Omental fat pad (tissue), 4 donors: ENCODE data around the gene TNS1. TPM values are rescaled to one million over a fixed set of nuclear protein-coding genes. Genes with fewer than 3 reads are reported as not detected.

ENCODE experiments used
- ATAC-seq: fragments of 150-250 bp; one replicate; pipeline ENCODE4 v1.9.1; 2016; ENCODE audit warnings: mild to moderate bottlenecking, moderate library complexity; ENCODE audit not compliant: low FRiP score
- DNase-seq: peaks from one replicate; pipeline ENCODE4 v3.0.0-alpha.2; 2019; ENCODE audit warnings: low spot score
- total RNA-seq, 4 donors: library from RNA; depleted of rRNA; stranded (reverse); fragments of >200 nt; gene quantifications; one replicate each; pipeline ENCODE4 v1.1.0, GENCODE V29; 2016
- TF ChIP-seq, protein P1 (sequence below), 3 donors: fragments of 450-650 bp; IDR thresholded peaks; one replicate each; pipeline ENCODE4 v1.5.1; 2016 to 2017; ENCODE audit warnings: antibody characterized with exemption in 3 of 3, mild to moderate bottlenecking in 3 of 3, moderate library complexity in 2 of 3

The TNS1 gene
- total RNA-seq, 4 donors from 2014 or later: 135 to 453 (median 361) TPM

DNA sequence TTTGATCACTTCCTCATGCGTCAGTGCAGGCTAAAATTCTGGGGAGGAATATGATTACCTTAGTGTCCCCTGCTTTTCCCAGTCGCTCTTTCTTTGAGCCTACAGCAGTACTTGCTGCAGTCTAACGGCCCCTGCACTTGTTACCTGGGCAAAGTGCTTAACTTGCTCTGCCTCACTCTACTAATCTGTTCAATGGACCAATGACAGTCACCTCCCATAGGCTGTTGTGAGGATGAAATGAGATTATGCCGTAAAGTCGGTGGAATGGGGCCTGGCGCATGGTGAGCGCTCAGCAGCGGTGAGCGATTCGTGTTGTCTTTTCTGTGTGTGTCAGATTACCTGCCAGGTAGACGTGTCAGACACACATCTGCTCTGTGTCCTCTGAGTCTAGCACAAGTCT is 5.3 kb downstream of the TNS1 start:
- ATAC-seq (no peak), DNase-seq (no peak)
- TF ChIP-seq, protein P1, sequence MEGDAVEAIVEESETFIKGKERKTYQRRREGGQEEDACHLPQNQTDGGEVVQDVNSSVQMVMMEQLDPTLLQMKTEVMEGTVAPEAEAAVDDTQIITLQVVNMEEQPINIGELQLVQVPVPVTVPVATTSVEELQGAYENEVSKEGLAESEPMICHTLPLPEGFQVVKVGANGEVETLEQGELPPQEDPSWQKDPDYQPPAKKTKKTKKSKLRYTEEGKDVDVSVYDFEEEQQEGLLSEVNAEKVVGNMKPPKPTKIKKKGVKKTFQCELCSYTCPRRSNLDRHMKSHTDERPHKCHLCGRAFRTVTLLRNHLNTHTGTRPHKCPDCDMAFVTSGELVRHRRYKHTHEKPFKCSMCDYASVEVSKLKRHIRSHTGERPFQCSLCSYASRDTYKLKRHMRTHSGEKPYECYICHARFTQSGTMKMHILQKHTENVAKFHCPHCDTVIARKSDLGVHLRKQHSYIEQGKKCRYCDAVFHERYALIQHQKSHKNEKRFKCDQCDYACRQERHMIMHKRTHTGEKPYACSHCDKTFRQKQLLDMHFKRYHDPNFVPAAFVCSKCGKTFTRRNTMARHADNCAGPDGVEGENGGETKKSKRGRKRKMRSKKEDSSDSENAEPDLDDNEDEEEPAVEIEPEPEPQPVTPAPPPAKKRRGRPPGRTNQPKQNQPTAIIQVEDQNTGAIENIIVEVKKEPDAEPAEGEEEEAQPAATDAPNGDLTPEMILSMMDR (IDR thresholded peaks at IDR 0.05): no peak

DNA sequence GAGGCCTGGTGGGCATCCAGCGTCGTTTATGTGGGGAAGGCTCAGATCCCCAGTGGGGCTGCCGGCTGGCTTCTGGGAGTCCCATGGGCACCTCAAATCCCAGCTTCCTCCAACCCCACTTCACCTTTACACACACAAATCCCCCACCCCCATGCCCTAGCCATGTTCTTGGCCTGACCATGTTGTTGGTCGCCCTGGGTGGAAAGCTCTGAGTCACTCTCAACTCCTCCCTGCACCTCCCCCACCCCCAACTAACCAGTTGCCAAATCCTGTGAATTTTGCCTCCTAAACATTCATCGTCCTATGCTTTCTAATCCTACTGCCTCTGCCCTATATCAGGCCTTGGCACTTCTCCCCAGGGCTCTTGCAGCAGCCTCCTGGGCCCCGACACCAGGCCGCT is 6.4 kb downstream of the TNS1 start:
- TF ChIP-seq, protein P1 (IDR thresholded peaks at IDR 0.05): no peak
- peak; percentile 54 for DNase-seq
- peak; percentile 68 for ATAC-seq

DNA sequence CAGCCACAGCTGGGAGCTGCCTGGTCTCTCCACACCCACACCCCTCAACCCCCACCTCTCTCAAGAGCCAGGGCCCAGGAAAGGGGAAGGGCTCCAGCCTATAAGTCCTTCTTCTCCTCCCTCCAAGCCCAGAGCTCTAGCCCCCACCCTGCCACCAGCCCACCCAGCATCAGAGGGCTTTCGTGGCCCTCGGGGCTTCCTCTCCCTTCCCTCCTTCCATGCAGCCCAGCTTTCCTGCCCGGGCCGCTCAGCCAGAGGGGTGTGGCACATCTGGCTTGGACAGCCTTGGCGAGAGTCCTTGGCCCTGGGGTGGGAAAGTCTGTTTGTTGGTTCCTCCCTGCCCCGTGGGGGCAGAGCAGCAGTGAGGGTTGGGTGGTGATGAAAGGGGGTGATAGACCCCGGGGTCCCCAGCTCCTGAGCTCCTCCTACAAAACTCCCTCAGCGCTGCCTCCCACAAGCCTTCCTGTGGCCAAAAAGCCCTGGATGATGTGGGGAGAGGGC is 7.0 kb downstream of the TNS1 start:
- DNase-seq (no peak), ATAC-seq (peak; percentile 30)
- TF ChIP-seq, protein P1 (IDR thresholded peaks at IDR 0.05): no peak

DNA sequence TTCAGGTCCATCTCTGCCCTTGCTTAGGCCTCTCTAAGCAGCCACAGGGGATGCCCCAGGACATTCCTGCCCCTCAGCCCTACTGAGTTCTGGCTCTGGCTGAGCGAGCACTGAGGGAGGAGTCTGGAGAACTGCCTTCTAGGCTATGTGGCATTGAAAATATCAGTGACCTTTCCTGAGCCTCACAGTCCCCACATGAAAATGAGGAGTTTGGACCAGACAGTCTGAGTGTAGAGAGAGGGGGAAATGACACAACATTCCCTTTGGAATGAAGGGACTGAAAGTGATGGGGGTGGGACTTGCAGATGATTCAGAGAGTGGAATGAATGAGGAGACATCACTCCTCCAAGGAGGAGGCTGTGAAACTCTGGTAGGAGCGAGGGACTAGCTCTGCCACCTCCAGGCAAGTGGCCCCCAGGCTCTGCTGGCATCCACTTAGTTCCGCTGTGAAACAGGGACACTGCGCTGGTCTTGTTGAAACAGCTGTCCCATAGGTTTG is 8.0 kb downstream of the TNS1 start:
- TF ChIP-seq, protein P1 (IDR thresholded peaks at IDR 0.05): no peak
- DNase-seq: no peak
- ATAC-seq: peak; percentile 48

DNA sequence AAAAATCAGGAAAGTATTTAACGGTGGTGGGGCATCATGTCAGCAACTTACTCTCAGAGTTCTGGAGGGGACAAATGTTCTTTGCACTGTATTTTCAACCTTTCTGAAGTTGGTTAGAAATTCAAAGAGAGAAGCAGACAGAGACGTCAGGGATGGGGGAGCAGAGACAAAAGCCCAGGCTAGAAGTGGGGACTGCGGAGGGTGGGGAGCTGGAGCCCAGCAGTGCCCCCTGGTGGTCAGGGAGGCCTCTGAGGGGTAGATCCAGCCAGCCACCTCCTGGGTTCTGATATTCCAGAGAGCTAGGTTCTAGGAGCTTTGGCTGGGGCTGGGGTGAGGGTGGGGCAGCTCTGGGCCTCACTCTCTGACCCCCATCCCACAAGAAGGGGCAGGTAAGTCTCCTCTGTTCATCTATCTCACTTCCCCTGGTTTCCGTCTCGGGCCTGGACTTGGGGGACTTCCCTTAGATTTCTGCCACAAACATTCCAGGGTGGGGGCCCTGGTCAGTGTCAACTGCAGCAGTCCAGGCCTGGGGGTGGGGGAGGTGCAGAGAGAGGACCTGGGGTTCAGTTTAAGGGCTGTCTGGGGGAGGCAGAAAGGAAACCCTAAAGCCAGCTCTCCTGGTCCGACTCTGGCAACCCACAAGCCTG is 8.9 kb downstream of the TNS1 start:
- TF ChIP-seq, protein P1 (IDR thresholded peaks at IDR 0.05): no peak
- ATAC-seq (no peak), DNase-seq (peak; percentile 51)

DNA sequence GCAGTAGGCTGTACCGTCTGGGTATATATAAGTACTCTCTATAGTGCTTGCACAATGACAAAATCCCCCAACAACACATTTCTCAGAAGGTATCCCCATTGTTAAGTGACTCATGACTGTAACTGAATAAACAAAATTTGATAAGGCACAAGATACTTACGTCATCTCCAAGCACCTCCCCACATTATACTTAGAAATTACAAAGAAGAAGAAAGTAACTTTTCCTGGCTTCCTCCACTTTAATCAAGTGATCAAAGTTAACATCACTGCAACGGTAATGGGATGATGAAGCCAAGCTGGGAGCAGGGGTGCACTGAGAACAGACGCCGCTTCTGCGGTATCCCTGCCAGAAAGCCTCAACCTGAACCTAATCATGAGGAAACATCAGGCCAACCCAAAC is 9.7 kb downstream of the TNS1 start:
- ATAC-seq (no peak), DNase-seq (no peak)
- TF ChIP-seq, protein P1 (IDR thresholded peaks at IDR 0.05): no peak

DNA sequence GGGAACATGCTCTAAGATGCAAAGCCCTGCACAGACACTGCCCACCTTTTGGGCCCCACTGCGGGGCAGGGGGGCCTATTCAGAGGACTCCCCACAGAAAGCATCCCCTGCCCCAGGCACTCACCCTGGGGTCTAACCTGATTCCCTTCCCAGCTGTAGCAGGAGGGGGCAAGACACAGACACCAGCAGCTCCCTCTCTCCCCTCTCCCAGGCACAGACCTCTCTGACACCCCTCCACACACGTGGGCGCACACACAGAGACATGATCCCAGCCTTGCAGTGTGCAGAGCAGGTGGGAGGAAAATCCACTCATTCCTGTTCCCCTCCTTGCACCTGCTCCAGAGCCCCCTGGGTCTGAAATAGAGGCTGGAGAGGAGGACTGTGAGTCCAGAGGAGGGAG is 10.7 kb downstream of the TNS1 start:
- DNase-seq: no peak
- no peak for ATAC-seq
- TF ChIP-seq, protein P1 (IDR thresholded peaks at IDR 0.05): no peak
